K562 (cell line): Measurements from ENCODE around the gene NAA50. TPM values are rescaled to one million over a fixed set of nuclear protein-coding genes. Genes with fewer than 3 reads are reported as not detected.

Experiments
- ASH1L ChIP-seq: fragments of 450-650 bp; IDR thresholded peaks from 2 replicates; pipeline ENCODE4 v1.6.1; 2018; ENCODE audit warnings: borderline replicate concordance, mild to moderate bottlenecking, low read depth; ENCODE audit not compliant: partially characterized antibody
- BCLAF1 ChIP-seq, 2 experiments: fragments of 450-650 bp in 1 of 2; IDR thresholded peaks; 2 replicates each; pipeline ENCODE4 v1.6.1; 2011 to 2017; ENCODE audit warnings: low read depth in 2 of 2, antibody characterized with exemption in 1 of 2, borderline replicate concordance in 1 of 2, low read length in 1 of 2, mild to moderate bottlenecking in 1 of 2, mixed read lengths in 1 of 2; ENCODE audit not compliant: control insufficient read depth in 1 of 2
- CREB5 ChIP-seq: fragments of 250-450 bp; sonication (Bioruptor Pico); IDR thresholded peaks from 2 replicates; pipeline ENCODE4 v1.5.0; 2020; ENCODE audit warnings: mild to moderate bottlenecking
- FOSL1 ChIP-seq: fragments of 200-800 bp; sonication (Bioruptor generic); conservative IDR thresholded peaks from 2 replicates; pipeline ENCODE4 v1.6.1; 2016; ENCODE audit warnings: missing genetic modification characterization, missing compliant biosample characterization
- HDAC8 ChIP-seq: fragments of 450-650 bp; IDR thresholded peaks from 2 replicates; pipeline ENCODE4 v1.6.1; 2016; ENCODE audit warnings: mild to moderate bottlenecking, missing genetic modification characterization, moderate library complexity, missing compliant biosample characterization
- L3MBTL2 ChIP-seq: fragments of 450-650 bp; IDR thresholded peaks from 2 replicates; pipeline ENCODE4 v1.6.1; 2016; ENCODE audit warnings: mild to moderate bottlenecking, moderate library complexity
- LARP7 ChIP-seq: fragments of 450-650 bp; IDR thresholded peaks from 2 replicates; pipeline ENCODE4 v1.6.1; 2016
- MEF2D ChIP-seq: conservative IDR thresholded peaks from 2 replicates; pipeline ENCODE4 v1.6.1; 2016; ENCODE audit warnings: low read depth, missing genetic modification characterization, missing compliant biosample characterization
- PTTG1 ChIP-seq: fragments of 450-650 bp; IDR thresholded peaks from 2 replicates; pipeline ENCODE4 v1.6.1; 2016; ENCODE audit warnings: low read depth, mild to moderate bottlenecking, missing genetic modification characterization, missing compliant biosample characterization
- RFX7 ChIP-seq: fragments of 250-450 bp; sonication (Bioruptor Pico); IDR thresholded peaks from 2 replicates; pipeline ENCODE4 v1.5.1; 2021; ENCODE audit warnings: mild to moderate bottlenecking
- SIN3A ChIP-seq, 2 experiments: fragments of 150-350 bp in 1 of 2; IDR thresholded peaks; 2 replicates each; pipeline ENCODE4 v1.6.1; 2011 to 2016; ENCODE audit warnings: borderline replicate concordance in 2 of 2, low read depth in 2 of 2, low read length in 2 of 2, mild to moderate bottlenecking in 2 of 2, moderate library complexity in 2 of 2; ENCODE audit not compliant: control insufficient read depth in 1 of 2
- SIN3B ChIP-seq: fragments of 450-650 bp; IDR thresholded peaks from 2 replicates; pipeline ENCODE4 v1.6.1; 2017; ENCODE audit warnings: low read depth, mild to moderate bottlenecking, moderate library complexity
- TEAD1 ChIP-seq, 2 experiments: fragments of 450-650 bp in 1 of 2; sonication (generic) in 1 of 2; formaldehyde crosslinking; IDR thresholded peaks; 2 replicates each; pipeline versions ENCODE4 v1.4.0 to v1.8.0; 2020 to 2022; ENCODE audit warnings: mild to moderate bottlenecking in 2 of 2, missing genetic modification reagents in 1 of 2
- ZBTB43 ChIP-seq: sonication (generic); formaldehyde crosslinking; IDR thresholded peaks from 2 replicates; pipeline ENCODE4 v1.8.0; 2023; ENCODE audit warnings: mild to moderate bottlenecking, missing genetic modification reagents
- ZC3H4 ChIP-seq: sonication (generic); formaldehyde crosslinking; IDR thresholded peaks from 2 replicates; pipeline ENCODE4 v1.9.0; 2021; ENCODE audit warnings: missing genetic modification reagents, borderline replicate concordance
- ZFX ChIP-seq: sonication (generic); formaldehyde crosslinking; IDR thresholded peaks from 2 replicates; pipeline ENCODE4 v1.8.0; 2022; ENCODE audit warnings: mild to moderate bottlenecking, missing genetic modification reagents, moderate library complexity
- ZNF217 ChIP-seq: sonication (generic); formaldehyde crosslinking; IDR thresholded peaks from 2 replicates; pipeline ENCODE4 v1.8.0; 2022; ENCODE audit warnings: mild to moderate bottlenecking, missing genetic modification reagents
- ZNF696 ChIP-seq: fragments of 250-450 bp; sonication (Bioruptor Pico); conservative IDR thresholded peaks from 2 replicates; pipeline ENCODE4 v1.4.0; 2020; ENCODE audit warnings: mild to moderate bottlenecking, moderate library complexity
- polyA plus RNA-seq, 8 experiments: library from polyadenylated mRNA; depleted of rRNA in 4 of 8; stranded (reverse) in 5 of 8; unstranded in 3 of 8; fragments of >200 nt; fragmentation: Nextera tagmentation in 2 of 8; fragmentation: Illumina TruSeq in 1 of 8; extraction: Ambion mirVana in 2 of 8; extraction: Trizol in 1 of 8; gene quantifications; 2 replicates each; pipeline versions ENCODE4 v1.2.1 to v1.2.3, GENCODE V29; 2011 to 2014; ENCODE audit warnings: inconsistent platforms in 1 of 8, missing spikeins in 1 of 8
- total RNA-seq, 7 experiments: library from RNA; depleted of rRNA in 6 of 7; stranded (reverse); fragments of >200 nt in 6 of 7; fragmentation: Illumina TruSeq in 2 of 7; extraction: Trizol in 2 of 7; gene quantifications; 2 replicates each; pipeline versions ENCODE4 v1.2.1 to v1.2.3, GENCODE V29; 2011 to 2021; ENCODE audit warnings: low replicate concordance in 1 of 7
- TF ChIP-seq, protein P1 (sequence below): fragments of 450-650 bp; IDR thresholded peaks from 2 replicates; pipeline ENCODE4 v1.6.1; 2017; ENCODE audit warnings: antibody characterized with exemption

The NAA50 gene
- total and polyA plus RNA-seq, 9 of the 15 experiments (the other 6 are each of a cell fraction or from before 2014, with no cell fraction given), result 40.0 to 301 (median 112) TPM

DNA sequence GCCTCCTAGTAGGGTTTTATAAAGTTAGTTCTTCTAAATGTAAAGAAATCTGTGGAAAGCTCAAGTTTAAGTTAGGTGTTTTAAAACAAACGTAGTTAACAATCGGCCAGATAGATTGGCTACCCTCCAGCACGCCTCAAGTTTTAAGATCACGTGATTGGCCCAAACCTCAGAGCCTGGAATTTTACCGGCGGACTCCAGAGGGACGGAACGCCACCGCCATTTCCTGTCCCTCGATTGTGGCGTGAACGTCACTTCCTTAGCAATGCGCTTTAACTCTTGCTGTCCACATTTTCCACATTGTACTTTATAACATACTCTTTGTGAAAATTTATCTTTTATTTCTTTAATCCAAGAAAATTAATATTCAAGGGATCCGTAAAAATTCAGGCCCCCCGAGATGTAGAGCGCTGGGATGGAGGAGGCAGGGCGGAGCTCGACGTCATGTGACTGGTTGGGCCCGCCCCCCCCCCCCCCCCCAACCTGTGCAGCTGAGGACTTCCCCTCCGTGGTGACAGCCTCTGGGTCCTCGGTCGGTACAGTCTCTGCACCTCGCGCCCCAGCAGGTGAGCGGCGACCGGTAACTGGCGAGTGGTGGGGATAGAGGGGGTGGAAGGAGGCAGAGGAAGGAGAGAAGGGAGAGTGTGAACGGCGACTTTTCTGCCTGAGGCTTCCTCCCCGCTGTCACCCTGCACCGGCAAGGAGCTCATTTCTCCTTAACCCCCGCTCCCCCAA lies 666 bp upstream of the NAA50 start, which contains the start of gene ATP6V1A (continued):
- TF ChIP-seq BCLAF1 (IDR thresholded peaks at IDR 0.05; ENCODE audit: borderline replicate concordance in 1 of 2, control insufficient read depth in 1 of 2, low read depth in 2 of 2, low read length in 1 of 2) (peak in 1 of 2 experiments; percentile 83; a peak in 1 of 4 replicates), ZNF696 (CRISPR knock-in tag) (no peak), ASH1L (no peak), SIN3A (IDR thresholded peaks at IDR 0.05; ENCODE audit: borderline replicate concordance in 2 of 2, control insufficient read depth in 1 of 2, low read depth in 2 of 2, low read length in 2 of 2) (no peak), ZBTB43 (no peak), CREB5 (no peak), LARP7 (no peak), FOSL1 (tag) (0 out of 2 replicates have a peak, but pooled peaks have one; percentile 18), L3MBTL2 (peak; percentile 98), PTTG1 (no peak), ZFX (peak; percentile 58; the same call in 1 of the 2 replicates), TEAD1 (CRISPR knock-in tag; IDR thresholded peaks at IDR 0.05) (peak in 1 of 2 experiments; percentile 89; a peak in 1 of 4 replicates), HDAC8 (tag) (no peak), RFX7 (CRISPR knock-in tag) (no peak), MEF2D (tag) (0 out of 2 replicates have a peak, but pooled peaks have one; percentile 29), SIN3B (no peak), ZC3H4 (CRISPR knock-in tag) (no peak), ZNF217 (CRISPR knock-in tag) (no peak)
- TF ChIP-seq, protein P1, sequence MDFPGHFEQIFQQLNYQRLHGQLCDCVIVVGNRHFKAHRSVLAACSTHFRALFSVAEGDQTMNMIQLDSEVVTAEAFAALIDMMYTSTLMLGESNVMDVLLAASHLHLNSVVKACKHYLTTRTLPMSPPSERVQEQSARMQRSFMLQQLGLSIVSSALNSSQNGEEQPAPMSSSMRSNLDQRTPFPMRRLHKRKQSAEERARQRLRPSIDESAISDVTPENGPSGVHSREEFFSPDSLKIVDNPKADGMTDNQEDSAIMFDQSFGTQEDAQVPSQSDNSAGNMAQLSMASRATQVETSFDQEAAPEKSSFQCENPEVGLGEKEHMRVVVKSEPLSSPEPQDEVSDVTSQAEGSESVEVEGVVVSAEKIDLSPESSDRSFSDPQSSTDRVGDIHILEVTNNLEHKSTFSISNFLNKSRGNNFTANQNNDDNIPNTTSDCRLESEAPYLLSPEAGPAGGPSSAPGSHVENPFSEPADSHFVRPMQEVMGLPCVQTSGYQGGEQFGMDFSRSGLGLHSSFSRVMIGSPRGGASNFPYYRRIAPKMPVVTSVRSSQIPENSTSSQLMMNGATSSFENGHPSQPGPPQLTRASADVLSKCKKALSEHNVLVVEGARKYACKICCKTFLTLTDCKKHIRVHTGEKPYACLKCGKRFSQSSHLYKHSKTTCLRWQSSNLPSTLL, result no peak
